GM18873 (cell line): Measurements from ENCODE around the gene FUOM.
"Not testable (repeated sequence)": the region's sequence is repeated elsewhere in the genome, so short reads cannot be mapped to it uniquely, and the experiment has no call there.

Source experiments
- ATAC-seq: cut with Tn5 transposase; IDR thresholded peaks from one replicate; pipeline ENCODE4 v1.9.1; 2021; ENCODE audit warnings: mild to moderate bottlenecking, moderate library complexity, moderate number of reproducible peaks; ENCODE audit not compliant: unreplicated experiment, low FRiP score

The FUOM gene

GRCh38 chr10:133370030-133370786 lies 12.4 kb upstream of the FUOM start:
- ATAC-seq, result no peak

GRCh38 chr10:133368153-133368552 lies 10.3 kb upstream of the FUOM start:
- ATAC-seq, result no peak

- not testable (repeated sequence) for ATAC-seq
Measured at GRCh38 chr10:133367461-133367860, 9.6 kb upstream of the FUOM start.

GRCh38 chr10:133366751-133367150 lies 8.9 kb upstream of the FUOM start:
- no peak for ATAC-seq

GRCh38 chr10:133366130-133366478 lies 8.3 kb upstream of the FUOM start:
- no peak for ATAC-seq

- no peak for ATAC-seq
Measured at GRCh38 chr10:133365461-133366129, 7.8 kb upstream of the FUOM start.

GRCh38 chr10:133364645-133365431 lies 7.0 kb upstream of the FUOM start:
- no peak for ATAC-seq

- ATAC-seq, result no peak
Measured at GRCh38 chr10:133362846-133363245, 5.0 kb upstream of the FUOM start.

- ATAC-seq, result no peak
Measured at GRCh38 chr10:133361773-133362441, 4.1 kb upstream of the FUOM start.

GRCh38 chr10:133361227-133361626 lies 3.4 kb upstream of the FUOM start:
- ATAC-seq, result no peak

- no peak for ATAC-seq
Measured at GRCh38 chr10:133359972-133360610, 2.3 kb upstream of the FUOM start.

GRCh38 chr10:133359554-133359971 lies 1.7 kb upstream of the FUOM start:
- no peak for ATAC-seq

- ATAC-seq, result no peak
Measured at GRCh38 chr10:133358925-133359310, 1.1 kb upstream of the FUOM start.

- ATAC-seq, result no peak
Measured at GRCh38 chr10:133358162-133358924, 524 bp upstream of the FUOM start.

GRCh38 chr10:133356549-133357284 lies 1.1 kb downstream of the FUOM start:
- no peak for ATAC-seq

GRCh38 chr10:133355991-133356390 lies 1.8 kb downstream of the FUOM start:
- ATAC-seq, result no peak

- no peak for ATAC-seq
Measured at GRCh38 chr10:133355266-133355665, 2.6 kb downstream of the FUOM start.

- no peak for ATAC-seq
Measured at GRCh38 chr10:133354672-133355240, 3.1 kb downstream of the FUOM start.
